Globus pallidus (tissue), 1 donor: ENCODE data around the gene KDM4C.
"Not testable (repeated sequence)": the region's sequence is repeated elsewhere in the genome, so short reads cannot be mapped to it uniquely, and the experiment has no call there.

Experiments
- DNase-seq: peaks from one replicate; pipeline ENCODE4 v3.0.0-alpha.2; 2015; ENCODE audit warnings: low spot score

Gene KDM4C

DNA sequence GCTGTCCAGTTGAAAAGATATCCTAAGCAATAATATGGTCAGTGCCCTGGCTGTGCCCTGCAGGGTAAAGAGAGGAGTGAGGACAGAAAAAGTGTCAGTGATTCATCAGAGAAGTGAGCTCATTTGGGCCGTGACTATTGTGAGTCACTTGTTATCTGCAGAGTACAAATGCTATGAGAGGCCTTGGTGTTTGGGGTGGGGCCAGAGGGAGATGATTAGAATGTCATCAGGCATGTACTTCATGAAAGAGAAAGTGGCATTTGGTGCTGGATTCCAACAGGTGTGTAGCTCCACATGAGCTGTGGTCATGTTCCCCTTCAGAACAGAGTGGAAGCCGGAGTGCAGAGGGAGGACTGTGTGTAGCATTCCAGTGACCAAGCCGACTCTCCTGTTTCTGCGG is 174.1 kb downstream of the KDM4C start:
- no peak for DNase-seq

DNA sequence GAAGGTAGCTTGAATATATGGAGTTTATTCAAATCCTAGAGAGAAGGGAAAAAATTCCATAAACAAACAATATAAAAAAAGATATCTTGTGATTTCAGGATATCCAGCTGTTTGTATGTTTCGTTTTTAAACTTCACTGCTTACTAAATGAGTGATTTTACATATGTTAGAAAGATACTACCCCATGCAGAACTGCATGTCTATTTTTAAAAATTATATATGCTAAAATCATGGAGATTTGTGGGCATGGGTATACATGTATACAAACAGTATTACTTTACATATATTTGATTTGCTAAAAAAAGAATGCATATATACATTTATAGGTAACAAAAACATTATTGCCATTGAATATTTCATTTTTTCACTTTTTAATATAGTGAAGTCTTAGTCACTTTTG is 178.3 kb downstream of the KDM4C start:
- no peak for DNase-seq

GRCh38 chr9:6937209-6937608 is 179.4 kb downstream of the KDM4C start:
- DNase-seq, result no peak

DNA sequence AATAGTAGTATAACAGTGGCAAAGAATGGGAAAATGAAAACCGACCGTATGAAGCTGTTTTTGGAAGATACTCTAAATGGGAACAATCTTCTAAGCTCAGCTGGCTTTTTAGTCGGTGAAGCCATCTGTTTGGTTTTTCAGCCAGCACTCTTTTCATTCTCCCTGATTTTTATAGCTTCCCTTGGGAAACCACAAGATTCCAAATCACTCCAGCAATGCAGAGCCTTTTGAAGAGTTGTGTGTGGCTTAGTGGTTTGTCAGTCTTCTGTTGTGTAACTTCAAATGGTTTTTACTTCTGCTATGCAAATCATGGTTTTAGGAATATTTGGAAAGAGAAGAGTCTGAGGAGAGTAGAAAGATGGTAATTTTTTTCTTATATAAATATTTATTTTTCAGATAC is 180.7 kb downstream of the KDM4C start:
- no peak for DNase-seq

DNA sequence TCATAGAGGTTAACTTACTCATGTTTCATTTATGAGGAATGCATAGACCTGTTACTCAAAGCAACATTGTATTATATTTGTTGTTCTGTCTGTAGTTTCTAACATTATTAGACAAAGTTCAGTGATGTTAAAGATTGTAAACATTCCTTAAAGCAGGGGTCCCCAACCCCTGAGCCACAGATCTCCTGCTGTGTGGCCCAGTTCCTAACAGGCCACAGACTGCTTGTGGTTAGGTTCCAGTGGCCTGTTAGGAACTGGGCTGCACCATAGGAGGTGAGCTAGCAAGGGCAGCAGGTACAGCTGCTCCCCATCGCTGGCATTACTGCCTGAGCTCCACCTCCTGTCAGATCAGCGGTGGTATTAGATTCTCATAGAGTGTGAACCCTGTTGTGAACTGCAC is 181.1 kb downstream of the KDM4C start:
- DNase-seq, result no peak

DNA sequence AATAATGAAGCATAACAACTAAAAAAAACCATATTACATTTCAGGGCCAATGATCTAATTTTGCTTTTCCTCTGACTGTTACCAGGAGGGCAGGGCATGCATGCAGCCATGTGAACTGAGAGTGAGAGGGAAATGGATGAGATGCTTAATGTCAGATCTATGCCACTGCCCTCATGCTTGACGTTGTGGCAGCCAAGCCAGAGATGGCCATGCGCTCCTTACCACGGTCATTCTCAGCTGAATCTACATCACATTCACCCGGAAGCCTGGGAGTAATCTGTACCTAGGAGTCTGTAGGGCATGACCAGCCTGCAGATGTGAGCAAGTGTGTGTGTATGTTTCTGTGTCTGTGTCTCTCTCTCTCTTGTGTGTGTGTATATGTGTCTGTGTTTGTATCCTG is 183.7 kb downstream of the KDM4C start:
- DNase-seq, result no peak

DNA sequence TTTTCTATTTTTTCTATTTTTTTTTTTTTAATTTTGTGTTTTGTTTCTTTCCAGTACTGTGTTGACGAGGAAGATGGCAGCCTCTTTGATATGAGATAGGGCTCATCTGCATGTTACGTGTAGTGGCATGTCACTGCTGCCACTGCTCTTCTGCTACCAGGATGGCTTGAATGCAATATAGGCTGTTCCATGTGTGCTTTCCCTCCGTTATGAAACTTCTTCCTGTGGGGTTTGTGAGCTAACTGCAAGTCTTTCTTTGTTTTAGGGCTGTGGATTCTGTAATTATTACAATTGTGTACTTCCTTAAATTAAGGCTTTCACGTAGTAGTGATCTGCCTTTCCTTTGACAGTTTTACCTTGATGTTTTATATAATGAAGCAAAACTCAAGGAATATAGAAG is 184.6 kb downstream of the KDM4C start:
- DNase-seq, result no peak

GRCh38 chr9:6943293-6943692 is 185.5 kb downstream of the KDM4C start:
- no peak for DNase-seq

- no peak for DNase-seq
Observed at GRCh38 chr9:6944093-6944551, 186.3 kb downstream of the KDM4C start.

- DNase-seq, result no peak
Observed at GRCh38 chr9:6944896-6945295, 187.1 kb downstream of the KDM4C start.

DNA sequence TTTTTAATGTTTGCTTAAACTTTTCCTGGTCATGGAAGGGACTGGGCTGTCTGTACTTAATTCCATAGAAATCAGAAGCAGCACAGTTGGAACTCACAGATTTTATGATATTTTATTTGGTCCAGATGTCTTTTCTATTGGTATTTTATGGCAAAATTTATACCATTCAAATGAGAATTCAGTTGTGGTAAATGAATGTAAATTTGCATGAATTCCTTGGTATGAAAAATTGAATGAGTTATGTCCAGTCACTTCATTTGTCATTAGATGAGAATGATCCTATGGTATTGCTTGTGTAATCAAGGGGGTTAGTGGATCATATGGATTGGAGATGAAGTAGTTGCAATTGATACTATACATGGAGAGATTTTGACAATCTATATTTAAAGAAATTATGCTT is 188.0 kb downstream of the KDM4C start:
- DNase-seq, result no peak

- no peak for DNase-seq
Observed at GRCh38 chr9:6946583-6947166, 188.9 kb downstream of the KDM4C start.

- DNase-seq, result not testable (repeated sequence)
Observed at GRCh38 chr9:6948921-6949320, 191.1 kb downstream of the KDM4C start.

DNA sequence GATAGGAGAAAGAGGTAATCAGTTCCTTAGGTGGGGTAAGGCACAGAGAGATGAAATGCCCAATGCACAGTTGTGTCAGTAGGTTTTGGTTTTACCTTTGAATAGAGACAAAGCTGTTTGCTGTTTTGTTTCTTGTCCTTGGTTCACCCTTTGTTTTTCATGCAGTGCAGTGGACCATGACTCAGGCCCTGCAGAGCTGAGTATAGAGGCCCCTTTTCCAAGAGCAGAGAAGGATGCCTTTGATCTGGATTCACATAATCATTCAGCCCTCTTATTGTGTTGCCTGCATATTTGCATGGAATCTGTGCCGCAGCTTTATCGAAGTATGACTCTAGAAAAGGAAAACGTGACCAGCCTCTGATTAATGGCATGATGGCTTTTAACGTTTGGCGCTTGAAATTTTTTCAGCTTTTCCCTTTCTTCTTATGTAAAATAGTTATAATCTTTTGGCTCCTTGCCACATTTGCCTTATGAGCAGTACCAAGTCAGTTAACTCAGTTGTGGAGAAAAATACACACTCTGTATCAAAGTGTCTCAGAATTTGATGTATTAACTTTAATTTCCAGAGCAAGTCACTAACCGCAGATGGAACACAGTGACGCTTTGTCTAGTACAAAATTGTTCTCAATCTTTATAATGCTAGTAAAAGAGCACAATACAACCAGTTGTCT is 197.6 kb downstream of the KDM4C start:
- peak; percentile 83 for DNase-seq

DNA sequence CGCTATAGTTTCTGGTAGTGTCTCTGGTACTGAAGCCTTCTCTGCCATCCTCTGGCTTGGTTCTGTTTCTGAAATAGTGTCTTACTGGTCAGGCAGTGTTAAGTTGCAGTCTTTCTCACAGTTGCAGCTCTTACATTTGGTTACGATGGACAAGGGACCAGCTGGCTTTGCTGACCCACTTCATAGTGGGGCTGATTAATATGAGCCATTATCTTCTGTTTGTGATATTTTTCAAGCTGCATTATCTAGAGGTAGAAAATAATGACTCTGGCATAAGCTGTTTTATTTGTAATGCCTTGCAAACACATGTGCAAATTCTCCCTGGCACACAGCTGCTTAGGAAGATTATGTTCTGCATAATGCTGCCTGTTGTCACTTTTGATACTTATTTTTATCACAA is 199.1 kb downstream of the KDM4C start:
- no peak for DNase-seq

GRCh38 chr9:6959270-6960000 is 201.7 kb downstream of the KDM4C start:
- no peak for DNase-seq

DNA sequence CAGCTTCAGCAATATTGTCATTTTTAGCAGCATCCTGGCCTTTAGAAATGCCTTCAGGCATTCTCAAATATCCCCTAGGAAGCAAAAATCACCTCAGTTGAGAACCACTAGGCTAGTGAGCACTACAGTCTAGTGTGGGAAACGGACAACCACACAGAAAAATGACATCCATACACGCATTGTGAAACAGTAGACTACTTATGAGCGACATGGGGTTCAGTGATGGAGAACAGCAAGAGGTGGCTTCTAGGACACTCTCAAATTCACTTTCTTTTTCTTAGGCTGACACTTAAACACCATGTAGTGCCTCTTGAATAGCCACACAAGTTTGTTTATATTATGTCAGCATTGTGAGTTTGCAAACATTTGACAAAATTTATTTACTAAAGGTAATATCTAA is 203.0 kb downstream of the KDM4C start:
- DNase-seq, result no peak

DNA sequence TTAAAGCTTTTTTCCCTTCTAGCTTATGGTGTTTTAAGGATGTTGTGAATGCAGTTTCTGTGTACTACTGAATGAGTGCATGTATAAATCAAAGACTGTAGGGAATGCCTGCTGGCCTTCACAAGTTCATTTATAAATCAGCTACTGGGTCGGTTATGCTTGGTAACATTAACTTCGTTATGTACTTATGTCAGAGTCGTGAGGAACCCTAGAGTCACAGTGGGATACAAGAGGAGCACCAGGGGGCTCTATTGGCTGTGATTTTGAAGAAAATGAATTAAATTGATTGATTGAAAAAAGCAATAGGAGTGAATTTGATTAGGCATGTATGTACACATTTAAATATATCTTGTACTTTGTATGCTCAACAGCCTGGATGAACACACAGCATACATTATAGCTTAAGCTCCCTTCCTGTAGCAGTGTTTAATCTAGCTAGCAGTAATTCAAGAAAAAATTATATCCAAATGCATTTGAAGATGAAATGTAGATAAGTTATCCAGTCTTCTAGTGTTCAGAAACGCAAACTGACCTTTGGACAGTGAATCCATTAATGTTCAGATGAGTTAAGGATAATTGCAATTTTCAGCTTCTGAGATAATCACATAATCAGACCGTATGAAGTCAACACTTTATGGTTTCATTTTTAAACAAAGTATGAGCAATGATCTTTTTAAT is 204.2 kb downstream of the KDM4C start:
- no peak for DNase-seq

DNA sequence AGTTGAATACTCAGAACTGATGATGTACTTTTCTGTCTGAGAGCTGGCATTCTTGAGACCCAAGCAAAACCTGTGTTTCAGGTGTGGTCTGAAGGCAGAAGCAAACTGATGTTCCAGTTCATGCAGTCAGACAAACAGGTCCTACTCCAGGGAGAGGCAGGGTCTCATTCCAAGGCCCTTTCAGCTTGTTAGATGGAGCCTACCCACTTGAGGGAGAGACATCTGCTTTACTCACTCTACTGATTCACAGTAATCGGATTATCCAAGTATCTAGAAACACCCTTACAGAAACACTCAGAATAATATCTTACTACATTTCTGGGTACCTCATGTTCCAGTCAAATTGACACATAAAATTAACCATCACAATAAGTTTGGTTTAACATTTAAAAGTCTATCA is 207.8 kb downstream of the KDM4C start:
- no peak for DNase-seq

GRCh38 chr9:6968271-6968670 is 210.5 kb downstream of the KDM4C start:
- no peak for DNase-seq

DNA sequence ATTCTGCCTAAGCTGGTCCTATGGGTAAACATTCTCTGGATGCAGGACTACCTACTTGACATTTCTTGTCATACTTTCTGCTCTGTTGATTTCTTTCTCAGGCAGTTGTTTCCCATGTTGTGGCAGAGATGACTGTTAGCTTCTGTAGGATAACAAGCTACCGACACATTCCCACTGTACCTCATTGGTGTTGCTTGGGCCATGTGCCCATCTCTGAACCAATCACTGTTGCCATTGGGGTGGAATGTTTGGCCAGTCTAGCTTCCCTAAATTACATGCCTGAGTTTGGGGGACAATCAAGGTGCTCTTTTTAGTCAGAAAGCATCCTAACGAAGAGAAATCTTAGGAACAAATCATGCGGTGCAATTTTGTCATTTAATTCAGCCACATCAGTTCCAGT is 212.0 kb downstream of the KDM4C start:
- DNase-seq, result no peak

DNA sequence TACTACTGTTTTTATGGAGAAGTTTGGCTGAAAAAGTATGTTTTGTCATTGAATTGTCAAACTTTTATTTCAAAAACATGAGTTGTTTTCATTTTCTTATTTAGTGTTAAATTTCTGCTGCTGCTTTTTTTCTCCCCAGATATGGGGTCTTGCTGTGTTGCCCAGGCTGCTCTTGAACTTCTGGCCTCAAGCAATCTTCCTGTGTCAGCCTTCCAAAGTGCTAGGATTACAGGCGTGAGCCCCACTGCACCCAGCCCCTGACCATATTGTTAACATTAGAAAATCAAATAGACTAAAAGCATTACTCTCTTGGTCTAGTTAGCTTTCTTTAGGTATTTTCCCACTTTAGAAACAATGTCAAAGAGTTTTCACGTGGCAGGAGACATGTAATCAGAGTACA is 215.3 kb downstream of the KDM4C start:
- no peak for DNase-seq

- no peak for DNase-seq
Observed at GRCh38 chr9:6973762-6974161, 216.0 kb downstream of the KDM4C start.
